Kidney capillary endothelial cell (primary cell): Measurements from ENCODE around the gene UNK.
A peak's percentile ranks its signal among the peaks of the same experiment; 100 is the strongest.
"Not testable (repeated sequence)": the region's sequence is repeated elsewhere in the genome, so short reads cannot be mapped to it uniquely, and the experiment has no call there.

Source experiments
- DNase-seq: peaks from one replicate; pipeline ENCODE4 v3.0.0-alpha.2; 2018; ENCODE audit warnings: low spot score

UNK gene

DNA sequence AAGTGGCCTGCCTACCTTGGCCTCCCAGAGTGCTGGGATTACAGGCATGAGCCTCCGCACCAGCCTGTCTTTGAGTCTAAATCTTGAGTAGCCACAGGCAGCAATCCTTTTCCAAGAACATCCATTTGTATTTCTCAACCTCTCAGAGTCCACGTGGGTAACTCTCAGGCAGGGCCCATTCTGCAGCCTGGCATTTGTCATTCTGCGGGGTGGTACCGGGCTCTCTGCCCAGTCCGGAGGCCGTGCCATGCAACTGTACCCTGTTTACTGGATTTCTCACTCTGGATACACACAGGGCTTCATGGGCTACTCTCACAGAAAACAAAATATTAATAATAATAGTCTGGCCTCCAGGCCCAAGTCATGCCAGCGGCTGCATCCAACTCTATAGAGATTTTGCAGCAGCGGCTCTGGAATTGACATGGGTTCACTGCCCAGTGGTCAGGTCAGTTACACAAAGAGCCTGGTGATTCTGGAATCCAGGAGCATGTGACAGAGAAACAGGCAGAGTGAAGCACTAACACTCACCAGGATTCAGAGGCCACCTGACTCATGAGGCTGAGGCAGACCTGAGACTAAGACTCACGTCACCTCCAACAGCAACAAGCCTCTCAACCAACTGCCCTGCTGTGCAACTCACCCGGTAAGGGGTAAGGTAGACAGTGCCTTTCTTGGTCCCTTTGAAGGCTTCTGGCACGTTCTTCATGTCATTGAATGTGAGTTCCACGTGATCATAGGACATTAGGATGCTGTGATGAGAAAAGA, 66.5 kb downstream of the UNK start:
- no peak for DNase-seq

- not testable (repeated sequence) for DNase-seq
These were observed 67.0 kb downstream of the UNK start for GRCh38 chr17:75851693-75851991.

- DNase-seq: no peak
These were observed 68.8 kb downstream of the UNK start for GRCh38 chr17:75853433-75853832.

- DNase-seq: peak; percentile 70
These were observed 69.6 kb downstream of the UNK start for GRCh38 chr17:75854101-75854748.

DNA sequence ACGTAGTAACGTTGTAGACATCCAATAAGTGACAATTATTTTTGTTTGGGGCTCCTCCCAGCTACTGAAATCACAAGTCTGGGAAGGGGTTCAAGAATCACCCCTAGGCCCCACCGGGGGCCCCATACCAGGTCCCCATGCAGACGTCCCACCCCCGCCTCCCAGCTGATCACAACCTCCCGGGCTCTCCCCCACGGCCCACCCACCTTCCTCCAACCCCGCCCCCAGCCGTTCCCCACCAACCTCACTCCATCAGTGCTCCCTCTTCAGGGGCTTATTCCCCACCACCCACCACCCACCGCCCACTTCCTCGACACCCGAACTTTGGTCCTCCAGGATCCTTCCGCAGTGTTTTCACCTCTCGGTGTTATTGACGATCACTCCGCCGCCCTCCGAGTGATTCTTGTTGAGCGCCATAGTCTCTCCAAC, 70.3 kb downstream of the UNK start:
- DNase-seq: no peak

DNA sequence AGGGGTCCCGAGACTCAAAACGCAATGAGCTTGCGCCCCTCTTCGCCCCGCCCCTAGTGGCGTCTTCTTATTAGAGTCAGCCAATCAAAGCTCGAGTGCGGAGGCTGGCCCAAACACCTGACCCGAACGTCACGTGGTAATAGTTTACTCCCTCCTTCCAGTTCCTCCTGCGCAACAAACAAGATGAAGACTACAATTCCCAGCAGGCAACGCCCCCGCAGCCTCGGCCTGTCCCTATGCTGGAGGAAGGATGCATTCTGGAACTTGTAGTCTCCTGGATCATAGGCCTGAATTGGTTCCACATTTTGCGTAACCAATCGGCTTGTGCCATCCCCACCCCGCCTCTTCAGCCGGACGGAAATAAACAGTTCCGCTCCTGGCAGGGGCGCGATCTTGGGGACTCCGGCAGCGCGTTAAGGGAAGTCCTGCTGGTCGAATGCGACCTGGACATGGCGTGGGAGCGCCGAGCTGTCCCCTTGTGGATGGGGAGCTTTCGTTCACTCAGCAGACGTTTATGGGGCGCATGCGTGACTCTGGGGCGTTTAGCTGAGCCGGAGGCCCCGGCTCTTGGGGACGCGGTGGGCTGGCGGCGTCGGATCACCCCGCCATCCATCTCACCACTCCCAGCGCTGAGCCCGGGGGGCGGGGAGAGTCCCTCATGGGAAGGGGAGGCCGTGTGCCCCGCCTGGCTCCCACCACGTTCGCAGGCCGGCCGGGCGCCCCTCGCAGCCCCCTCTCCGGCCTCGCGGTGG, 70.9 kb downstream of the UNK start, which contains the start of gene WBP2:
WBP2 (minus strand) TSS at position 26 of the 752 bp plus-strand sequence. CDS start 38 bp downstream, outside the sequence.
- DNase-seq: peak; percentile 99

GRCh38 chr17:75856062-75856756, 71.6 kb downstream of the UNK start:
- no peak for DNase-seq

GRCh38 chr17:75859358-75859757, 74.8 kb downstream of the UNK start:
- DNase-seq: not testable (repeated sequence)

DNA sequence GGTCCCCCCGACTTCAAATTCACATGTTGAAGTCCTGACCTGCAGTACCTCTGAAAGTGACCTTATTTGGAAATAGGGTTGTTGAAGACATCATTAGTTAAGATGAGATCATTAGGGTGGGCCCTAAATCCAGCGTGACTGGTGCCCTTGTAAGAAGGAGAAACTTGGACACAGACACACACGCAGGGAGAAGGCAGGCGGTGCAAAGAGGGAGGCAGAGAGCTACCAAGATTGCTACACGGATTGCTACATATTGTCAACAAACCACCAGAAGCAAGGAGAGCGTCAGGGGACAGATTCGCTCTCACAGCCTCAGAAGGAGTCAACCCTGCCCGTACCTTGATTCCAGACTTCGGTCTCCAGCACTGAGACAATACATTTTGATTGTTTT, 77.3 kb downstream of the UNK start:
- DNase-seq: no peak

- no peak for DNase-seq
These were observed 79.9 kb downstream of the UNK start for GRCh38 chr17:75864448-75864871.

DNA sequence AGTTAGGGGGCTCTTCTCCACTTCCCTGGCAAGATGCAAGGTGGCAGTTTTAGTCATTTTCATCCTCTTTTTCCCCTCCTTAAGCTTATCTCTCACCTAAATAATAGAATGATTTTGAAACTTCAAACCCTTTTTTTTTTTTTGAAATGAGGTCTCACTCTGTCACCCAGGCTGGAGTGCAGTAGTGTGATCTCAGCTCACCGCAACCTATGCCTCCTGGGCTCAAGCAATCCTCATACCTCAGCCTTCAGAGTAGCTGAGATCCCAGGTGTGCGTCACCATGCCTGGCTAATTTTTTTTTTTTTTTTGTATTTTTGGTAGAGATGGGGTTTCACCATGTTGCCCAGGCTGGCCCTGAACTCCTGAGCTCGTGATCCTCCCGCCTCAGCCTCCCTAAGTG, 80.3 kb downstream of the UNK start:
- not testable (repeated sequence) for DNase-seq

DNA sequence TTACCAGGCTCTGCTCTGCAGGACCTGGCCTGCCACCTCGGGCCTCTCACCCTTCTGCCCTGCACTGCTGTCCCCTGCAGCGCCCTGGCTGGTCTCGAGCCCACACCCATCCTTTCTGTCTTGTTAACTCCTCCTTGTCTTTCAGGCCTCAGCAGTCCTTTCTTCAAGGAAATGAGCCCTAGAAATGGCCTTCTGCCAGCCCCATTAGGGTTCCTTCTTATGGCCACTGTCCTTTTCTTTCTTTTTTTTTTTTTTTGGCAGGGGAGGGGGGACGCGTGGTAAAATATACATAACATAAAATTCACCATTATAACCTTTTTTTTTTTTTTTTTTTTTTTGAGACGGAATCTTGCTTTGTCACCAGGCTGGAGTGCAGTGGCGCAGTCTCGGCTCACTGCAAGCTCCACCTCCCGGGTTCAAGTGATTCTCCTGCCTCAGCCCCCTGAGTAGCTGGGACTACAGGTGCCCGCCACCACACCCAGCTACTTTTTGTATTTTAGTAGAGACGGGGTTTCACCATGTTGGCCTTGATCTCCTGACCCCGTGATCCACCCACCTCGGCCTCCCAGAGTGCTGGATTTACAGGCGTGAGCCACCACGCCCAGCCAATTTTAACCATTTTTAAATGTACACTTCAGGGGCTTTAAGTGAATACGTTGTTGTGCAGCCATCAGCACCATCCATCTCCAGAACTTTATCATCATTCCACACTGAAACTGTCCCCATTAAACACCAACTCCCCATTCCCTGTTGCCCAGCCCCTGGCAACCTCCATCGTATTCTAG, 81.0 kb downstream of the UNK start:
- DNase-seq: not testable (repeated sequence)

GRCh38 chr17:75868730-75869281, 84.2 kb downstream of the UNK start:
- not testable (repeated sequence) for DNase-seq

GRCh38 chr17:75869282-75870141, 84.9 kb downstream of the UNK start:
- DNase-seq: no peak

DNA sequence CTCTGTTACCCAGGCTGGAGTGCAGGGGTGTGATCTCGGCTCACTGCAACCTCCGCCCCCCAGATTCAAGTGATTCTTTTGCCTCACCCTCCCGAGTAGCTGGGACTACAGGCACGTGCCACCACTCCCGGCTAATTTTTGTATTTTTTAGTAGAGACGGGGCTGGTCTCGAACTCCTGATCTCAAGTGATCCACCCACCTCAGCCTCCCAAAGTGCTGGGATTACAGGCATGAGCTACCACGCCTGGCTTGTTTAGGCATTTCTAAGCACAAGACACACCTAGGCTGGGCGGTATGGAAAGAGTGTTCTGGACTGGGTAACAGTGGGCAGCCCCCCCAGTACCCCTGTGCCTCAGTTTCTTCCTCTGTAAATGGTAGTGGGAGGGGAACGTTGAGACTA, 85.6 kb downstream of the UNK start:
- not testable (repeated sequence) for DNase-seq

DNA sequence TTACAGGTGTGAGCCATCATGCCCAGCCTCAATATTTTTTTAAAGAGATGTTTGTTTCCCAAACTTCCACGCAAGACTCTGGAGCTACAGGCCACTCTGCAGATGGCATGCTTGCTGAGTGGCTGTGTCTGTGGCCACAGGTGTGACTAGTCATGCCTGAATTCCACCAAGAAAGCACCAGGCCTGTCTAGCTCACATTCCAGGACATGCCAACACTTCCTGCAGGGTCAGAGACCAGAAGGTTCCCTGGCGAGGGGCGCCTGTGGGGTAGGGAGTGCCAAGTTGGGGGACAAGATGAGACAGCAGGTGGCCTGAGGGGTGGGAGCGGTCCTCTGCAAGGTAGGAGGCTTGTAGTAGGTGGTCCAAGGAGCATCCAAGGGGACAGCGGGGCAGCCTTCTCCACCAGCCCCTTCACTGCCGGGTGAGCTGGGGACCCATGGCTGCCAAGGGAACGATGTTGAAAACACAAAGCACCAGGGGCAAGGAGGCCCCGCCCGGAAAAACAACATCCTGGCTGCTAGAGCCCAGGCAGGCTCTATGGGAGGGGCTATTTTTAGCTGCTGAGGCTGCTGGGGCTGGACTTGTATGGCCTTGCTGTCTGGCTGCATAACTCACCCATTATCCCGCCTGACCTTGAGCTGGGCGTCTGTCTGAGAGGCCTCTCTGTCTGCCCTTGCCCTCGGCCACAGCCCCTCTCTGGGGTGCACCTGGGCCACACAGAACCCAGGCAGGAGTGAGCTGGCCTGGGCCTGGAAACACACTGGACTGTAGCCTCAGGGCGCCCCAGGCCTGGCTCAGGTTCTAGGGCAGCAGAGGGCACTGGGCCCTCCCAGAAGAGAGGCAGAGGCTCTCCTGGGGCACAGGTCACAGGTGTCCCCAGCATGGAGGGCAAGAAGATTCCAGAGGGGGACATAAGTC, 88.1 kb downstream of the UNK start:
- peak; percentile 96 for DNase-seq

GRCh38 chr17:75873587-75874322, 89.1 kb downstream of the UNK start:
- DNase-seq: no peak
